Measurements from ENCODE around the gene HHAT.

The HHAT gene

GRCh38 chr1:210301615-210302000 is 27.1 kb upstream of the HHAT start:
- no peak for TF ChIP-seq CTCF (conservative IDR thresholded peaks at IDR 0.05)
- no peak for TF ChIP-seq ZFX (IDR thresholded peaks at IDR 0.05)

GRCh38 chr1:210302501-210302900 is 26.2 kb upstream of the HHAT start:
- TF ChIP-seq CTCF (conservative IDR thresholded peaks at IDR 0.05) (no peak), ZFX (IDR thresholded peaks at IDR 0.05) (no peak)
- H3K27ac ChIP-seq: no peak overlapping the region

More at GRCh38 chr1:210301615-210302000, 27.1 kb upstream of the HHAT start:
- no peak overlapping the region for H3K27ac ChIP-seq

GRCh38 chr1:210303391-210303790 is 25.3 kb upstream of the HHAT start:
- no peak for TF ChIP-seq CTCF (conservative IDR thresholded peaks at IDR 0.05)
- no peak for TF ChIP-seq ZFX (IDR thresholded peaks at IDR 0.05)
- H3K27ac ChIP-seq: no peak overlapping the region

- no peak for TF ChIP-seq CTCF (conservative IDR thresholded peaks at IDR 0.05)
- TF ChIP-seq ZFX (IDR thresholded peaks at IDR 0.05): no peak
- no peak overlapping the region for H3K27ac ChIP-seq
These were observed 18.0 kb upstream of the HHAT start for GRCh38 chr1:210310562-210311153.

GRCh38 chr1:210311726-210312493 is 16.8 kb upstream of the HHAT start:
- H3K27ac ChIP-seq: no peak overlapping the region
- no peak for TF ChIP-seq ZFX (IDR thresholded peaks at IDR 0.05)
- TF ChIP-seq CTCF (conservative IDR thresholded peaks at IDR 0.05): no peak

- H3K27ac ChIP-seq: no peak overlapping the region
- no peak for TF ChIP-seq ZFX (IDR thresholded peaks at IDR 0.05)
- TF ChIP-seq CTCF (conservative IDR thresholded peaks at IDR 0.05): no peak
These were observed 15.6 kb upstream of the HHAT start for GRCh38 chr1:210313046-210313595.

GRCh38 chr1:210313921-210314320 is 14.8 kb upstream of the HHAT start:
- no peak for TF ChIP-seq ZFX (IDR thresholded peaks at IDR 0.05)
- no peak for TF ChIP-seq CTCF (conservative IDR thresholded peaks at IDR 0.05)

More at GRCh38 chr1:210313921-210314320, 14.8 kb upstream of the HHAT start:
- H3K27ac ChIP-seq: no peak overlapping the region
